Natural killer cell (primary cell): Measurements from ENCODE around the gene CROCC2. TPM values are rescaled to one million over a fixed set of nuclear protein-coding genes. Genes with fewer than 3 reads are reported as not detected.
A peak's percentile ranks its signal among the peaks of the same experiment; 100 is the strongest.

Experiments
- ATAC-seq, 3 donors: fragments of 150-1000 bp in 2 of 3; fragments of 200-7000 bp in 1 of 3; cut with Tn5 transposase; 1 replicate in 1 of 3; 2 replicates in 2 of 3; pipeline ENCODE4 v1.10.0; 2021; ENCODE audit warnings: mild to moderate bottlenecking in 2 of 3, moderate library complexity in 2 of 3
- DNase-seq, 2 donors: peaks; one replicate each; pipeline versions ENCODE4 v3.0.0 to v3.0.0-alpha.2; 2013 to 2021; ENCODE audit warnings: mixed read lengths in 1 of 2
- H3K27ac ChIP-seq: one replicate; pipeline ENCODE4 v1.5.1; 2013; ENCODE audit warnings: mild to moderate bottlenecking, low read length
- H3K27me3 ChIP-seq: one replicate; pipeline ENCODE4 v1.6.1; 2013; ENCODE audit warnings: low read length; ENCODE audit not compliant: control insufficient read depth, insufficient read depth
- H3K36me3 ChIP-seq: one replicate; pipeline ENCODE4 v1.6.1; 2013; ENCODE audit warnings: low read length; ENCODE audit not compliant: control insufficient read depth, insufficient read depth
- H3K4me1 ChIP-seq: one replicate; pipeline ENCODE4 v1.6.1; 2013; ENCODE audit warnings: low read length; ENCODE audit not compliant: control insufficient read depth, insufficient read depth
- H3K4me3 ChIP-seq: one replicate; pipeline ENCODE4 v1.5.1; 2013; ENCODE audit warnings: low read length
- H3K9me3 ChIP-seq: one replicate; pipeline ENCODE4 v1.6.1; 2013; ENCODE audit warnings: low read length; ENCODE audit not compliant: control insufficient read depth, insufficient read depth
- H3K27ac Mint-ChIP-seq, 2 donors: one replicate each; pipeline ENCODE4 v1.8.0; 2022; ENCODE audit warnings: mild to moderate bottlenecking in 2 of 2, mixed read lengths in 2 of 2, moderate library complexity in 1 of 2
- H3K27me3 Mint-ChIP-seq, 2 donors: one replicate each; pipeline ENCODE4 v1.8.0; 2022; ENCODE audit warnings: low read depth in 2 of 2, mixed read lengths in 2 of 2
- H3K36me3 Mint-ChIP-seq: one replicate; pipeline ENCODE4 v1.8.0; 2022; ENCODE audit warnings: mixed read lengths
- H3K4me1 Mint-ChIP-seq, 2 donors: one replicate each; pipeline ENCODE4 v1.8.0; 2022; ENCODE audit warnings: mixed read lengths in 2 of 2
- H3K4me3 Mint-ChIP-seq: one replicate; pipeline ENCODE4 v1.8.0; 2022; ENCODE audit warnings: mild to moderate bottlenecking, moderate library complexity, mixed read lengths
- H3K9me3 Mint-ChIP-seq, 2 donors: one replicate each; pipeline ENCODE4 v1.8.0; 2022; ENCODE audit warnings: mixed read lengths in 2 of 2
- WGBS: methylation state at CpG from one replicate; pipeline ENCODE4 v1.1.7; 2013; ENCODE audit warnings: missing lambda C conversion rate; ENCODE audit not compliant: insufficient coverage; 5-methylcytosine and 5-hydroxymethylcytosine counted together
- intact Hi-C: fragments of 100-400 bp; cut with micrococcal nuclease; formaldehyde crosslinking; loops from one replicate; pipeline ENCODE4 v1.14.2; 2022
- total RNA-seq, 4 donors: library from RNA; stranded (reverse); fragments of 120-200 nt in 1 of 4; gene quantifications; one replicate each; pipeline versions ENCODE4 v1.2.3 to v1.2.4, GENCODE V29; 2013 to 2022
- TF ChIP-seq, protein P1 (sequence below): fragments of 200-600 bp; IDR thresholded peaks from one replicate; pipeline ENCODE4 v1.8.0; 2022; ENCODE audit warnings: antibody characterized with exemption

CROCC2 gene
- total RNA-seq, 3 donors from 2014 or later (not counting 1 experiment from before 2014, with no cell fraction given) = 0.14 TPM; not detected in 2

DNA sequence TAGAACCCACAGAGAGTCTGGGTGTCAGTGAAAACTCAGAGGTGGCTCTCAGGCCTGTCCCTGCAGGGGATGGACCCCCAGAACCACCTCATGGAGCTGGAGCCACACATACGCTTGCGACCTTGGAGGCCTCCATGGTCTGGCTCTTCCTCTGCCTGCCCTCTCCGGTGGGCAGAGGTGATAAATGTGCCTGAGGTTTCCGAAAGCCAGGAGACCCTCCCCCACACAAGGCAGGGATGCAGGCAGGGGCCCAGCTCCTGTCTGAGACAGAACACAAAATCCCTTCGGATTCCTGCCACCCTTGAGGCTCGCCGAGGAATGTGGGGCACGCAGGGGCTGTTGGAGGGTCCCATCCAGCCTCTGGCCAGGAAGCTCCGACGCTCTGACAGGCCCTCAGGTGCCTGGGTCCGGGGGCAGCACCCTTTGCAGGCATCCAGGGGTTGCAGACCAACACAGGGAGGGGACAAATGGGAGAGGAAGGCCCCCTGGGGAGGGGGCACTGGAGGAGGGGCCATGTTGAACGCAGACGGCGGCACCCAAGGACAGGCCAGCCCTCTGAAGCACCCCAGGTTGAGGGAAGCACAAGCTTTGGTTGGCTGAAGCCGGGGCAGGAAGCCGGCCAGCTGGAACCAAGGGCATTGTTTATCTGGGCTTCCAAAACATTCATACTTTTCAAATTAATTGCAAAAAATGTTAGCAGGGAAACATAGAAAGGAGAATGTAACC lies 88.2 kb downstream of the CROCC2 start:
- H3K36me3 Mint-ChIP-seq = no peaks in the 10 kb centered on the region
- WGBS = 87% methylated on average over 16 of the region's 16 CpGs
- no peak overlapping the region for H3K27ac ChIP-seq

GRCh38 chr2:240995041-240996021 lies 89.2 kb downstream of the CROCC2 start:
- H3K9me3 ChIP-seq = no peaks in the 10 kb centered on the region
- no peaks in the 10 kb centered on the region for H3K9me3 Mint-ChIP-seq
- peaks cover 5% of the 10 kb centered on the region for H3K27me3 ChIP-seq
- no peaks in the 10 kb centered on the region for H3K36me3 Mint-ChIP-seq
- intact Hi-C loops = no loop called here
- TF ChIP-seq, protein P1, sequence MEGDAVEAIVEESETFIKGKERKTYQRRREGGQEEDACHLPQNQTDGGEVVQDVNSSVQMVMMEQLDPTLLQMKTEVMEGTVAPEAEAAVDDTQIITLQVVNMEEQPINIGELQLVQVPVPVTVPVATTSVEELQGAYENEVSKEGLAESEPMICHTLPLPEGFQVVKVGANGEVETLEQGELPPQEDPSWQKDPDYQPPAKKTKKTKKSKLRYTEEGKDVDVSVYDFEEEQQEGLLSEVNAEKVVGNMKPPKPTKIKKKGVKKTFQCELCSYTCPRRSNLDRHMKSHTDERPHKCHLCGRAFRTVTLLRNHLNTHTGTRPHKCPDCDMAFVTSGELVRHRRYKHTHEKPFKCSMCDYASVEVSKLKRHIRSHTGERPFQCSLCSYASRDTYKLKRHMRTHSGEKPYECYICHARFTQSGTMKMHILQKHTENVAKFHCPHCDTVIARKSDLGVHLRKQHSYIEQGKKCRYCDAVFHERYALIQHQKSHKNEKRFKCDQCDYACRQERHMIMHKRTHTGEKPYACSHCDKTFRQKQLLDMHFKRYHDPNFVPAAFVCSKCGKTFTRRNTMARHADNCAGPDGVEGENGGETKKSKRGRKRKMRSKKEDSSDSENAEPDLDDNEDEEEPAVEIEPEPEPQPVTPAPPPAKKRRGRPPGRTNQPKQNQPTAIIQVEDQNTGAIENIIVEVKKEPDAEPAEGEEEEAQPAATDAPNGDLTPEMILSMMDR = no peak
- peaks cover 11 to 19% of the 10 kb centered on the region in 2 donors for H3K27me3 Mint-ChIP-seq
- H3K4me1 ChIP-seq = peaks cover 7% of the 10 kb centered on the region
- no peak overlapping the region for H3K4me3 ChIP-seq
- peaks cover 0 to 9% of the 10 kb centered on the region in 2 donors for H3K4me1 Mint-ChIP-seq
- H3K4me3 Mint-ChIP-seq = no peak overlapping the region
- DNase-seq (no peak), ATAC-seq (no peak)
- H3K27ac Mint-ChIP-seq = no peak overlapping the region
- no peaks in the 10 kb centered on the region for H3K36me3 ChIP-seq
- 59% methylated on average over 24 of the region's 24 CpGs for WGBS
- no peak overlapping the region for H3K27ac ChIP-seq

More for the DNA sequence above, 88.2 kb downstream of the CROCC2 start:
- Histone ChIP-seq H3K4me3 (no peak overlapping the region), H3K36me3 (no peaks in the 10 kb centered on the region), H3K4me1 (peaks cover 7% of the 10 kb centered on the region), H3K27me3 (peaks cover 1% of the 10 kb centered on the region), H3K9me3 (no peaks in the 10 kb centered on the region)
- DNase-seq (peak in 1 of 2 donors; percentile 8), ATAC-seq (no peak)
- Mint-ChIP-seq H3K27ac (no peak overlapping the region), H3K9me3 (no peaks in the 10 kb centered on the region), H3K27me3 (peaks cover 5 to 10% of the 10 kb centered on the region in 2 donors), H3K4me3 (no peak overlapping the region), H3K4me1 (peaks cover 0 to 4% of the 10 kb centered on the region in 2 donors)
- intact Hi-C loops = no loop called here
- TF ChIP-seq, protein P1 = no peak

DNA sequence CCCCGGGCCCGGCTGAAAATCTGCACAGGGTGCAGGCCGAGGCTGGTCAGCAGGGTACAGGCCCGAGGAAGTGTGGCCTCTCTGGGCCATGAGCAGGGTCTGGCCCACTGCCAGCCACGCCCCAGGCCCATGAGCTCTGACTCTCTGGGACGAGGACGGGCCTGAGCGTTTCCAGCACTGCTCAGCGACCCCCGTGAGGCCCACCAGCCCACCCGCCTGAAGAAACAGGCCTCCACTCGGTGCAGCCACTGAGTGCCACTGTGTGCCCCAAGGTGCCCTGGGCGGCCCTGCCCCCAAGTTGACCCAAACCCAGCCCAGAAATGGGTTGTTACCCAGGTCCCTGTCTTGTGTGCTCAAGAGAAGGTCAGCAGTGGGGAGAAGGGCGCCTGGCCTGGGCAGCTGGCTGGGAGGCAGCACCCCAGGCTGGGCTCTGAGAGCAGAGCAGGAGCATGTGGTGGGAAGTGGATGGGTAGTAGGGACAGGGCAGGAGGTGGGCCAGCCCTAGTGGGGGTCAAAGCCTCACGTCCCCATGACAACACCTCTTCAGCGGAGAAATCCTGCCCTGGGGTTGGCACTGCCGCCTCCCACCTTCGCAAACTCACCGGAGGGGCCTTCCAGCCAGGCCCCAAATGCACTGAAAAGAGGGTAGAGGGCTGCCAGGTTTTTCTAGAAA lies 90.2 kb downstream of the CROCC2 start:
- Histone ChIP-seq H3K9me3 (no peaks in the 10 kb centered on the region), H3K36me3 (no peaks in the 10 kb centered on the region), H3K4me3 (no peak overlapping the region), H3K27ac (no peak overlapping the region), H3K4me1 (peaks cover 7% of the 10 kb centered on the region), H3K27me3 (peaks cover 6% of the 10 kb centered on the region)
- intact Hi-C loops = no loop called here
- no peaks in the 10 kb centered on the region for H3K36me3 Mint-ChIP-seq
- no peak overlapping the region for H3K4me3 Mint-ChIP-seq
- no peaks in the 10 kb centered on the region for H3K9me3 Mint-ChIP-seq
- ATAC-seq (no peak), DNase-seq (no peak)
- H3K27me3 Mint-ChIP-seq = peaks cover 11 to 23% of the 10 kb centered on the region in 2 donors
- peaks cover 0 to 9% of the 10 kb centered on the region in 2 donors for H3K4me1 Mint-ChIP-seq
- TF ChIP-seq, protein P1 = no peak
- H3K27ac Mint-ChIP-seq = no peak overlapping the region
- 72% methylated on average over 19 of the region's 19 CpGs for WGBS
